ENCODE results near the gene PNCK.
"Not testable (repeated sequence)": the region's sequence is repeated elsewhere in the genome, so short reads cannot be mapped to it uniquely, and the experiment has no call there.

PNCK gene

GRCh38 chrX:153699210-153699783 is 25.7 kb upstream of the PNCK start:
- not testable (repeated sequence) for DNase-seq (ENCODE audit: extremely low read depth in 1 of 2, low read depth in 1 of 2)

GRCh38 chrX:153697924-153698865 is 24.6 kb upstream of the PNCK start:
- DNase-seq (ENCODE audit: extremely low read depth in 1 of 2, low read depth in 1 of 2) = no peak

- not testable (repeated sequence) for DNase-seq (ENCODE audit: extremely low read depth in 1 of 2, low read depth in 1 of 2)
These were observed 23.5 kb upstream of the PNCK start for GRCh38 chrX:153696986-153697722.

- DNase-seq (ENCODE audit: extremely low read depth in 1 of 2, low read depth in 1 of 2) = not testable (repeated sequence)
These were observed 22.9 kb upstream of the PNCK start for GRCh38 chrX:153696538-153696937.

GRCh38 chrX:153696100-153696499 is 22.5 kb upstream of the PNCK start:
- DNase-seq (ENCODE audit: extremely low read depth in 1 of 2, low read depth in 1 of 2) = no peak

GRCh38 chrX:153694687-153695270 is 21.2 kb upstream of the PNCK start:
- DNase-seq (ENCODE audit: extremely low read depth in 1 of 2, low read depth in 1 of 2) = no peak

- not testable (repeated sequence) for DNase-seq (ENCODE audit: extremely low read depth in 1 of 2, low read depth in 1 of 2)
These were observed 20.6 kb upstream of the PNCK start for GRCh38 chrX:153694256-153694655.

GRCh38 chrX:153693216-153694086 is 19.8 kb upstream of the PNCK start:
- DNase-seq (ENCODE audit: extremely low read depth in 1 of 2, low read depth in 1 of 2) = no peak

GRCh38 chrX:153692611-153693156 is 19.1 kb upstream of the PNCK start:
- DNase-seq (ENCODE audit: extremely low read depth in 1 of 2, low read depth in 1 of 2) = no peak

- DNase-seq (ENCODE audit: extremely low read depth in 1 of 2, low read depth in 1 of 2) = no peak
These were observed 18.4 kb upstream of the PNCK start for GRCh38 chrX:153692003-153692402.

GRCh38 chrX:153691032-153691827 is 17.6 kb upstream of the PNCK start:
- not testable (repeated sequence) for DNase-seq (ENCODE audit: extremely low read depth in 1 of 2, low read depth in 1 of 2)

- no peak for DNase-seq (ENCODE audit: extremely low read depth in 1 of 2, low read depth in 1 of 2)
These were observed 16.9 kb upstream of the PNCK start for GRCh38 chrX:153690466-153690865.

GRCh38 chrX:153689654-153690465 is 16.2 kb upstream of the PNCK start:
- no peak for DNase-seq (ENCODE audit: extremely low read depth in 1 of 2, low read depth in 1 of 2)

GRCh38 chrX:153688911-153689590 is 15.4 kb upstream of the PNCK start:
- no peak for DNase-seq (ENCODE audit: extremely low read depth in 1 of 2, low read depth in 1 of 2)

- no peak for DNase-seq (ENCODE audit: extremely low read depth in 1 of 2, low read depth in 1 of 2)
These were observed 14.9 kb upstream of the PNCK start for GRCh38 chrX:153688506-153688905.

GRCh38 chrX:153688071-153688470 is 14.5 kb upstream of the PNCK start:
- no peak for DNase-seq (ENCODE audit: extremely low read depth in 1 of 2, low read depth in 1 of 2)

- peak in 1 of 2 donors; percentile 8 for DNase-seq (ENCODE audit: extremely low read depth in 1 of 2, low read depth in 1 of 2)
These were observed 13.8 kb upstream of the PNCK start, which contains the start of gene SLC6A8 for GRCh38 chrX:153687121-153688039. Gene SLC6A8 (plus strand): TSS chrX:153687926. CDS start chrX:153688575, 649 bp downstream.
